AG10803 (cell line): Measurements from ENCODE around the gene ATG9A.

Source experiments
- DNase-seq: peaks from one replicate; pipeline ENCODE4 v3.0.0; 2010; ENCODE audit warnings: low read depth
- H3K4me3 ChIP-seq: 2 replicates; pipeline ENCODE4 v1.5.1; 2011; ENCODE audit warnings: mild to moderate bottlenecking, low read length, control low read depth
- TF ChIP-seq, protein P1 (sequence below): conservative IDR thresholded peaks from 2 replicates; pipeline ENCODE4 v1.5.1; 2011; ENCODE audit warnings: mild to moderate bottlenecking, low read length, control low read depth, inconsistent platforms

Gene ATG9A

DNA sequence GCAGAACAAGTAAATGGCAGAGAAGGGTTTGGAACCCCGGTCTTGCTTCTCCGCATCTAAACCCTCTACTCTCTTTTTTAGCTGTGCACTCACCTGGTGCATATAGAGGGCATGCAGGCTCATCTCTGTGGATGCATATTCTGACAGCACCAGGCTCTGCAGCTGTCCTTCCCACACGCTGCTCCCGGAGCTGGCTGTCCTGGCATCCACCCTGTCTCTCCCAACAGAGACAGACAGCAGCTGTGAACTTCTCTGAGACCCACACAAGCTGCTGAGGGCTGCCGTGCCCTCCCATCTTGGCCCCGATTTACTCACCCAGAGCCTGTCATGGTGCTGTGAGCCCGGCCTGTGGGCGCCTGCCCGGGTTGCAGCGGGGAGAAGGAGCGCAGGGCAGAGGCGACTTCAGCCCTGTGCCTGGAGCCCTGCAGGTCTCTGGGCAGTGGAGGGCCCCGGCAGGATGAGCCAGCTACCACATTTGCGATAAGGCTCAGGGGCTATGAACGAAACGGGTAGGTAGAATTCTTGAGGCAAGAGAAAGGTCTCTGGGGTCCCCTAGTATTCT lies 7.4 kb downstream of the ATG9A start:
- DNase-seq = no peak
- TF ChIP-seq, protein P1, sequence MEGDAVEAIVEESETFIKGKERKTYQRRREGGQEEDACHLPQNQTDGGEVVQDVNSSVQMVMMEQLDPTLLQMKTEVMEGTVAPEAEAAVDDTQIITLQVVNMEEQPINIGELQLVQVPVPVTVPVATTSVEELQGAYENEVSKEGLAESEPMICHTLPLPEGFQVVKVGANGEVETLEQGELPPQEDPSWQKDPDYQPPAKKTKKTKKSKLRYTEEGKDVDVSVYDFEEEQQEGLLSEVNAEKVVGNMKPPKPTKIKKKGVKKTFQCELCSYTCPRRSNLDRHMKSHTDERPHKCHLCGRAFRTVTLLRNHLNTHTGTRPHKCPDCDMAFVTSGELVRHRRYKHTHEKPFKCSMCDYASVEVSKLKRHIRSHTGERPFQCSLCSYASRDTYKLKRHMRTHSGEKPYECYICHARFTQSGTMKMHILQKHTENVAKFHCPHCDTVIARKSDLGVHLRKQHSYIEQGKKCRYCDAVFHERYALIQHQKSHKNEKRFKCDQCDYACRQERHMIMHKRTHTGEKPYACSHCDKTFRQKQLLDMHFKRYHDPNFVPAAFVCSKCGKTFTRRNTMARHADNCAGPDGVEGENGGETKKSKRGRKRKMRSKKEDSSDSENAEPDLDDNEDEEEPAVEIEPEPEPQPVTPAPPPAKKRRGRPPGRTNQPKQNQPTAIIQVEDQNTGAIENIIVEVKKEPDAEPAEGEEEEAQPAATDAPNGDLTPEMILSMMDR = no peak

DNA sequence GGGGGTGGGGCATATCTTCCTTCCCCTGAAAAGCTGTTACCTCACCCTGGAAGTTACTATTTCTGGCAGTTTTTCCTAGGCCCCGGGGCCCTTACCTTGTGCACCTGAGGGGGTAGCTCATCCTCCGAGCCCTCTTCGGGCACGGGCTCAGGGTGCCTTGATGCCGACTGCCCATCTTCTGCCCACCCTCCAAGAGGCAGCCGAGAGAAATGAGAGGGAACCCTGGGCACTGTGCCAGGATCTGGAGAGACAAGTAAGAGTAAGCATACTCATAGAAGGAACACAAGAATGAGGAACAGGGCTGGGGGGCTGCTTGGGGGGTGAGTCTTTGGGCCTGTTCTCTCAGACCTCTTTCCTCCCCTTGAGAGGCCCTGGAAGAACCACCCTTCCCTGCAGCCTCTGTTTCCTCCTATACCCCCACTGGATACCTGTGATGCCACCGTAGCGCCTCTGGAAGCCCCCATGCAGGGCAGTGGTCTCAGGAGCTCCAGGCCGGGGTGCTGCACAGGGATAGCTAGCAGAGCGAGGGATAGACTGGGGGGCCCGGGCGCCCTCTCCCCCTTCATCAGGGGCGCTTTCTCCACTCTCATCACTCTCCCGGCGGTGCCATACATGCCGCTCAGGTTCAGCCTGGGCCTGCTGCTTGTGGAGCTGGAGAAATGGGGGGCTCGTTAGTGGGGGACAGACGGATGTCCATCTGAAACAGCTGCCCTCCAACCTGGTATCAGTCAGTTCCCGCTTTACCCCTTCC lies 8.6 kb downstream of the ATG9A start:
- TF ChIP-seq, protein P1 = no peak
- no peak overlapping the region for H3K4me3 ChIP-seq
- no peak for DNase-seq

More for the DNA sequence above, 7.4 kb downstream of the ATG9A start:
- H3K4me3 ChIP-seq = no peak overlapping the region

DNA sequence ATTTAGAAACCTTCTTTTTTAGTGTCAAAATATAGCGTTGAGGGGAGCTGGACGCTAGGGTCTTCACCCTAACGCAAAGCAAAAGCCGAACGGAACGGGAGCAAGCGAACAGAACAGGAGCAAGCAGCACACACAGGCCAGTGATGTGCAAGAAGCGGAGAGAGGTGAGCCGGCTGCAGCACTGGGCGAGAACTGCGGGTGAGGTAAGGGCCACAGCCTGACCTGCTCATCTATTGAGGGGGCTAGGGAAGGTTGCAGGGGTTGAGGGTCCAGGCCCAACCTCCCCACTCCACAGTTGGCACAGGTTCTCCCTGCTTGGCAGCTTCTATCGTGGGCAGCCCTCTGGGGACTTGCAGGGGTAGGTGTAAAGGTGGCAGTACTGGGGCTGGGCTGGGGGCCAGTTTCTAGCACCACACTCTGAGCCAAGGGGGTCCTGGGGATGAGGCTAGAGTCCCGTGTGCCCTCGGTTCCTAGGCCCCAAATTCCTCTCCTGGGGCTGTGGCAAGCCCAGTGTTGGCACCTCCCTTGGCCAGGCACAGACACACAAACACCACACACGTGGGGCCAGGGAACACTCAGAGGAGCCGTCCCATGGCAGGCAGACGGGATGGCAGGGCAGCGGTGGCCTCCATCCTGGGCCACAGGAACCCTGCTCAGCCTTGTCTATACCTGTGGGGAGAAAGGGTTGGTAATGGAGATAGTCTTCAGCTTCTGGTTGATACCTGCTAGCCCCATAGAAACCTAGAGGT lies 9.5 kb downstream of the ATG9A start:
- DNase-seq = no peak
- TF ChIP-seq, protein P1 = no peak

DNA sequence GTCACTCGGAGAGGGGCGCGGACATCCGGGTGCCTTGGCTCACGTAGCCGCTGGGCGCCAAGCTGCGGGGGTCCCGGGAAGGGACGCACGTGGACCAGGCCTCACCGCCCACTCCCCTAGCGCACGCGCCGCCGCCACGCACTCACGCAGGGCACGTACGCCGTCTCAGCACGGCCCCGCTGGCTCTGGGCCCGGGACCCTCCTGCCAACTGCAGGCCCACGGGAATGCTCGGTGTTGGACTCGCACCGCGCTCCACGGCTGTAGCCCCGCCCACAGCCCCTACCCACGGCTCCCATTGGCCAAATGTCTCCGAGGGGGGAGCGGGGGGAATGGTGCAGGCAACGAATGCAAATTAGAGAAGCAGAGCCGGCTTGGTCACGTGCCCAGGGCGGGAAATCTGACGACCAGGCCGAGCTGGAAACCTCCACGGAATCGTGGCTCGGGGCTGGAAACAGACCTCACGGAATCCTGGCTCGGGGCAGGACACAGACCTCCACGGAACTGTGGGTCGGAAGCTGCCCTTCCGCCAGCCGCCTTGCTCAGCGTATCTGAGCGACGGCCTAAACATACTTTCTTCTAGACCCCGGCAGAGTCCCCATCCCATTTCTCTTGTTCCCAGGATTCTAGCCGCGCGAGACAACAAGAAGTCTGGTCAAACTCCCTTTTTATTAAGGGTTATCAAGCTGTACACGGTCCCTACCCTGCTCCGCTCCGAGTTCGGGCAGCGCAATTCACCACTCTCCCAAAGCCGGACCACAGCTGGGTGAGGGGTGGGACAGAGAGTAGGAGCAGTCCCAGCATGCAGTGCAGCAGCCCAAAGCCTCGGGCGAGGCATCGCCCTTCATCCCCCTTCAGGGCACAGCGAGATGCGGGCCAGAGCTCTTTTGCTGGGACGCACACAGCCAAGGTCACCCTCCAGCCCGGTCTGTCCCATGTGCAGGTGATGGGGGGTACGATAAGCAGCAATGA lies 10.4 kb downstream of the ATG9A start, which contains the start of gene ABCB6:
Gene ABCB6 (minus strand): TSS at position 227 of the 970 bp plus-strand sequence. CDS start 285 bp downstream, outside the sequence.
- H3K4me3 ChIP-seq = peak within 1 kb of the TSS; percentile 68
- TF ChIP-seq, protein P1 = no peak
- DNase-seq = peak; percentile 92

More for the DNA sequence above, 9.5 kb downstream of the ATG9A start:
- H3K4me3 ChIP-seq = no peak overlapping the region

DNA sequence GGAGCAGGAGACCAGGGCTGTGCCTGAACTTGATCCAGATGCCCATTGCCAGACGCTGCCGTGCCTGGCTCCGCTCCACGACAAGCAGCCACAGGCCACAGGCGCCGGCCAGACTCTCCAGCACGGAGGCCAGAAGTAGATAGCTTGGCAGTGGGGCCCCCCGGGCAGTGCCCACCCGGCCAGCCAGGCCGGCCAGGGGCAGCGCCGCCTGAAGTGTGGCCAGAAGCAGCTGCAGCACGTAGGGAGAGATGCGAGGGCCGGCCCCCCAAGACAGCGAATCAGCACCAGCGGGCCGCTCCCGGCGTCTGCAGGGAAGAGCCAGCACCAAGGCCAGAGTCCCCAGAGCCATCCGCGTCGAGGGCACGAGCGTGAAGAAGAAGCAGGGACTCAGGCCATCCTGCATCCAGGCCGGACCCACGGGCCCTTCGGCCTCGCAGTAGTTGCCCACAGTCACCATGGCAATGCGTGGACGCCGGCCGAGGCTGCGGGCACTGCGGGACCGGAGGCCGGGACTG lies 11.2 kb downstream of the ATG9A start:
- H3K4me3 ChIP-seq = peak overlapping the region; percentile 68
- TF ChIP-seq, protein P1 = no peak
- peak; percentile 74 for DNase-seq

DNA sequence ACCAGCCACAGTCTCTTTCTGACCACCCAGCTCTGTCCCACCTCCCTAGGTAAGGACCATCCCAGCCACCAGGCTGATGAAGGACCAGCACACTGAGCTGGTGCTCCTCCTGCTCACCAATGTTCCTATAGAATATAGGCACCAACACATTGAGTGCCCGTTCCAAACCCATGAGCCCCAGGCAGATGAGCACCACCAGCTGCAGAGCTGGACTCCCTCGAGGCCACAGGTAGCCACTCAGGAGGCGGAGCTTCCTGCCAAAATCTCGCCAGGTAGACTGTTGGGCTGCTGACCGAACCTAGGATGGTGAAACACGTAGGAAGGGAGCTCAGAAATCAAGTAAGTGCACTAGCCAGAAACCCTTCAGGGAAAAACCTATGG lies 12.9 kb downstream of the ATG9A start:
- TF ChIP-seq, protein P1 = no peak
- no peak overlapping the region for H3K4me3 ChIP-seq
- no peak for DNase-seq
